Hindlimb muscle (tissue), 1 donor: ENCODE data around the gene KLHL8. TPM values are rescaled to one million over a fixed set of nuclear protein-coding genes. Genes with fewer than 3 reads are reported as not detected.

Experiments used
- DNase-seq: peaks from one replicate; pipeline ENCODE4 v3.0.0-alpha.2; 2013
- polyA plus RNA-seq: library from polyadenylated mRNA; unstranded; fragments of 120-200 nt; gene quantifications from one replicate; pipeline ENCODE4 v1.2.1, GENCODE V29; 2013; ENCODE audit not compliant: insufficient read length

KLHL8 gene
- 9.3 TPM for polyA plus RNA-seq

- peak; percentile 89 for DNase-seq
These were observed at the start of gene KLHL8 for GRCh38 chr4:87220094-87220822. Gene KLHL8, minus strand, starts transcription at chr4:87220618. Its CDS starts 25,079 bp downstream, at chr4:87195539.

GRCh38 chr4:87270144-87270543 is 49.7 kb upstream of the KLHL8 start:
- no peak for DNase-seq

GRCh38 chr4:87268411-87268810 is 48.0 kb upstream of the KLHL8 start:
- DNase-seq, result no peak

- DNase-seq, result no peak
These were observed 46.6 kb upstream of the KLHL8 start for GRCh38 chr4:87266986-87267385.

- DNase-seq, result no peak
These were observed 42.5 kb upstream of the KLHL8 start for GRCh38 chr4:87262886-87263285.

GRCh38 chr4:87260477-87260876 is 40.1 kb upstream of the KLHL8 start:
- no peak for DNase-seq

GRCh38 chr4:87258677-87259076 is 38.3 kb upstream of the KLHL8 start:
- DNase-seq, result no peak

GRCh38 chr4:87257523-87257922 is 37.1 kb upstream of the KLHL8 start:
- no peak for DNase-seq

GRCh38 chr4:87255755-87256154 is 35.3 kb upstream of the KLHL8 start:
- no peak for DNase-seq

- DNase-seq, result peak; percentile 12
These were observed 30.7 kb upstream of the KLHL8 start for GRCh38 chr4:87251106-87251505.

GRCh38 chr4:87250294-87250693 is 29.9 kb upstream of the KLHL8 start:
- DNase-seq, result no peak

GRCh38 chr4:87249332-87250019 is 29.1 kb upstream of the KLHL8 start:
- DNase-seq, result no peak

- no peak for DNase-seq
These were observed 23.1 kb upstream of the KLHL8 start for GRCh38 chr4:87243426-87244053.

- no peak for DNase-seq
These were observed 20.9 kb upstream of the KLHL8 start for GRCh38 chr4:87241336-87241735.

- no peak for DNase-seq
These were observed 19.9 kb upstream of the KLHL8 start for GRCh38 chr4:87240341-87240740.

GRCh38 chr4:87239821-87240220 is 19.4 kb upstream of the KLHL8 start:
- no peak for DNase-seq

- DNase-seq, result no peak
These were observed 18.8 kb upstream of the KLHL8 start for GRCh38 chr4:87239194-87239593.

GRCh38 chr4:87236861-87237260 is 16.4 kb upstream of the KLHL8 start:
- no peak for DNase-seq

GRCh38 chr4:87235020-87235671 is 14.7 kb upstream of the KLHL8 start:
- no peak for DNase-seq

- DNase-seq, result no peak
These were observed 11.8 kb upstream of the KLHL8 start for GRCh38 chr4:87232216-87232615.

GRCh38 chr4:87230806-87231205 is 10.4 kb upstream of the KLHL8 start:
- no peak for DNase-seq

GRCh38 chr4:87229979-87230378 is 9.6 kb upstream of the KLHL8 start:
- DNase-seq, result no peak

- DNase-seq, result no peak
These were observed 7.9 kb upstream of the KLHL8 start for GRCh38 chr4:87228262-87228860.
